ENCODE results near the gene GNRH2. TPM values are rescaled to one million over a fixed set of nuclear protein-coding genes. Genes with fewer than 3 reads are reported as not detected.

Gene GNRH2
- total and polyA plus RNA-seq, 2 donors (not counting 1 experiment from before 2014, with no cell fraction given) = not detected

GRCh38 chr20:3031524-3032147 is 11.8 kb upstream of the GNRH2 start:
- no peak for DNase-seq (ENCODE audit: low read depth in 2 of 2)

GRCh38 chr20:3032624-3033023 is 10.8 kb upstream of the GNRH2 start:
- no peak for TF ChIP-seq EZH2 (IDR thresholded peaks at IDR 0.05; ENCODE audit: low read length, missing control alignments)
- no peak for TF ChIP-seq CTCF (conservative IDR thresholded peaks at IDR 0.05 in 1 of 2, IDR thresholded peaks at IDR 0.05 in 1 of 2; ENCODE audit: low read depth in 1 of 2, low read length in 2 of 2)
- Histone ChIP-seq H3K9me3 (ENCODE audit: control insufficient read depth, insufficient read depth, low read depth, low read length) (no peaks in the 10 kb centered on the region), H3K79me2 (ENCODE audit: control insufficient read depth, insufficient read depth, low read length) (no peaks in the 10 kb centered on the region), H3K27me3 (ENCODE audit: control insufficient read depth, insufficient read depth, low read length) (no peaks in the 10 kb centered on the region), H2AFZ (ENCODE audit: low read length) (no peak overlapping the region), H3K4me1 (ENCODE audit: control insufficient read depth, extremely low read depth, insufficient read depth, low read length) (no peaks in the 10 kb centered on the region), H3K4me2 (ENCODE audit: extremely low read depth, insufficient read depth, low read length) (no peak overlapping the region), H3K4me3 (replicated peaks in 1 of 4; ENCODE audit: control extremely low read depth in 1 of 4, insufficient read depth in 1 of 4, low read depth in 3 of 4, low read length in 4 of 4) (no peak overlapping the region), H3K9ac (ENCODE audit: insufficient read depth, low read length) (no peak overlapping the region), H3K36me3 (ENCODE audit: control insufficient read depth, insufficient read depth, low read length) (peaks cover 16% of the 10 kb centered on the region), H3K27ac (ENCODE audit: insufficient read depth, low read length) (no peak overlapping the region), H4K20me1 (ENCODE audit: control insufficient read depth, extremely low read depth, insufficient read depth, low read length) (no peaks in the 10 kb centered on the region)
- DNase-seq (ENCODE audit: low read depth in 2 of 2) = no peak

More at GRCh38 chr20:3031524-3032147, 11.8 kb upstream of the GNRH2 start:
- no peak overlapping the region for H3K4me2 ChIP-seq (ENCODE audit: extremely low read depth, insufficient read depth, low read length)
- H3K9me3 ChIP-seq (ENCODE audit: control insufficient read depth, insufficient read depth, low read depth, low read length) = no peaks in the 10 kb centered on the region
- no peak overlapping the region for H3K27ac ChIP-seq (ENCODE audit: insufficient read depth, low read length)
- H3K79me2 ChIP-seq (ENCODE audit: control insufficient read depth, insufficient read depth, low read length) = no peaks in the 10 kb centered on the region
- H3K27me3 ChIP-seq (ENCODE audit: control insufficient read depth, insufficient read depth, low read length) = no peaks in the 10 kb centered on the region
- no peak overlapping the region for H3K4me3 ChIP-seq (replicated peaks in 1 of 4; ENCODE audit: control extremely low read depth in 1 of 4, insufficient read depth in 1 of 4, low read depth in 3 of 4, low read length in 4 of 4)
- H3K9ac ChIP-seq (ENCODE audit: insufficient read depth, low read length) = no peak overlapping the region
- H4K20me1 ChIP-seq (ENCODE audit: control insufficient read depth, extremely low read depth, insufficient read depth, low read length) = no peaks in the 10 kb centered on the region
- no peaks in the 10 kb centered on the region for H3K4me1 ChIP-seq (ENCODE audit: control insufficient read depth, extremely low read depth, insufficient read depth, low read length)
- TF ChIP-seq EZH2 (IDR thresholded peaks at IDR 0.05; ENCODE audit: low read length, missing control alignments) (no peak), CTCF (conservative IDR thresholded peaks at IDR 0.05 in 1 of 2, IDR thresholded peaks at IDR 0.05 in 1 of 2; ENCODE audit: low read depth in 1 of 2, low read length in 2 of 2) (no peak)
- peaks cover 11% of the 10 kb centered on the region for H3K36me3 ChIP-seq (ENCODE audit: control insufficient read depth, insufficient read depth, low read length)
- no peak overlapping the region for H2AFZ ChIP-seq (ENCODE audit: low read length)

- Histone ChIP-seq H3K4me2 (ENCODE audit: extremely low read depth, insufficient read depth, low read length) (no peak overlapping the region), H2AFZ (ENCODE audit: low read length) (no peak overlapping the region), H3K4me3 (replicated peaks in 1 of 4; ENCODE audit: control extremely low read depth in 1 of 4, insufficient read depth in 1 of 4, low read depth in 3 of 4, low read length in 4 of 4) (no peak overlapping the region), H3K36me3 (ENCODE audit: control insufficient read depth, insufficient read depth, low read length) (peaks cover 23% of the 10 kb centered on the region), H3K27me3 (ENCODE audit: control insufficient read depth, insufficient read depth, low read length) (no peaks in the 10 kb centered on the region), H3K79me2 (ENCODE audit: control insufficient read depth, insufficient read depth, low read length) (no peaks in the 10 kb centered on the region), H4K20me1 (ENCODE audit: control insufficient read depth, extremely low read depth, insufficient read depth, low read length) (no peaks in the 10 kb centered on the region), H3K9me3 (ENCODE audit: control insufficient read depth, insufficient read depth, low read depth, low read length) (no peaks in the 10 kb centered on the region), H3K9ac (ENCODE audit: insufficient read depth, low read length) (no peak overlapping the region), H3K27ac (ENCODE audit: insufficient read depth, low read length) (no peak overlapping the region), H3K4me1 (ENCODE audit: control insufficient read depth, extremely low read depth, insufficient read depth, low read length) (peaks cover 8% of the 10 kb centered on the region)
- TF ChIP-seq EZH2 (IDR thresholded peaks at IDR 0.05; ENCODE audit: low read length, missing control alignments) = no peak
- no peak for TF ChIP-seq CTCF (conservative IDR thresholded peaks at IDR 0.05 in 1 of 2, IDR thresholded peaks at IDR 0.05 in 1 of 2; ENCODE audit: low read depth in 1 of 2, low read length in 2 of 2)
- no peak for DNase-seq (ENCODE audit: low read depth in 2 of 2)
Observed at GRCh38 chr20:3037654-3038053, 5.8 kb upstream of the GNRH2 start.
